ENCODE results near the gene RALGPS2.
"Not testable (repeated sequence)": the region's sequence is repeated elsewhere in the genome, so short reads cannot be mapped to it uniquely, and the experiment has no call there.

Gene RALGPS2

DNA sequence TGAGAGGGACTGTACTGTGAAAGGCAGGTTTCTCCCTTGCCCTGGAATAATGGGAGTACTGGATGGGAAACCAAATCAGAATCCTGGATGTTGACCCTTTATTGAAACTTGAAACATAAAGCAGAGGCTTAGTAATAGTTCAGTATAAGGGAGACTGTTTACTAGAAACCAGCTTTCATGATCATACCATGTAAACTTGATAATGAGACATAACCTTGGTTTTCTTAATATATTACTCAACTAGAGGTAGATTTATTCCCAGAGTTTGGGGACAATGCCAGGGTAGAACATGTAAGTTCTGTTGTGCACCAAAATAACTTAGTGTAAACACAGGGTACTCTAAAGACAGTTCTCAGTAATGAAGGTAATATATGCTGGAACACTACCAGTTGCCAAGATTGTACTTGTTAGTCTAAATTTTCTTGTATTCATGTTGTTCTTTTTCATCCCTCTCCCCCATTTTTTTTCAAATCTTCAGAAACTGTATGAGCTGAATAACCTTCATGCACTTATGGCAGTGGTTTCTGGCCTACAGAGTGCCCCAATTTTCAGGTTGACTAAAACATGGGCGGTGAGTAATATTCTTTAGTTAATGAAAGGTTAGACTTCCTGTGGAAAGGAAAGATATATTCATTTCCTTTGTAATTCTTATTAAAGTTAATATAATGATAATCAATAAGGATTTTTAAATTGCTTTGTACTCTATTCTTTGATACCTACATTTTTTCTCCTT lies 96.3 kb downstream of the RALGPS2 start:
- TF ChIP-seq, protein P1, sequence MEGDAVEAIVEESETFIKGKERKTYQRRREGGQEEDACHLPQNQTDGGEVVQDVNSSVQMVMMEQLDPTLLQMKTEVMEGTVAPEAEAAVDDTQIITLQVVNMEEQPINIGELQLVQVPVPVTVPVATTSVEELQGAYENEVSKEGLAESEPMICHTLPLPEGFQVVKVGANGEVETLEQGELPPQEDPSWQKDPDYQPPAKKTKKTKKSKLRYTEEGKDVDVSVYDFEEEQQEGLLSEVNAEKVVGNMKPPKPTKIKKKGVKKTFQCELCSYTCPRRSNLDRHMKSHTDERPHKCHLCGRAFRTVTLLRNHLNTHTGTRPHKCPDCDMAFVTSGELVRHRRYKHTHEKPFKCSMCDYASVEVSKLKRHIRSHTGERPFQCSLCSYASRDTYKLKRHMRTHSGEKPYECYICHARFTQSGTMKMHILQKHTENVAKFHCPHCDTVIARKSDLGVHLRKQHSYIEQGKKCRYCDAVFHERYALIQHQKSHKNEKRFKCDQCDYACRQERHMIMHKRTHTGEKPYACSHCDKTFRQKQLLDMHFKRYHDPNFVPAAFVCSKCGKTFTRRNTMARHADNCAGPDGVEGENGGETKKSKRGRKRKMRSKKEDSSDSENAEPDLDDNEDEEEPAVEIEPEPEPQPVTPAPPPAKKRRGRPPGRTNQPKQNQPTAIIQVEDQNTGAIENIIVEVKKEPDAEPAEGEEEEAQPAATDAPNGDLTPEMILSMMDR (IDR thresholded peaks at IDR 0.05; ENCODE audit: borderline replicate concordance, control extremely low read depth, extremely low read depth, insufficient read depth, missing control alignments), result no peak

DNA sequence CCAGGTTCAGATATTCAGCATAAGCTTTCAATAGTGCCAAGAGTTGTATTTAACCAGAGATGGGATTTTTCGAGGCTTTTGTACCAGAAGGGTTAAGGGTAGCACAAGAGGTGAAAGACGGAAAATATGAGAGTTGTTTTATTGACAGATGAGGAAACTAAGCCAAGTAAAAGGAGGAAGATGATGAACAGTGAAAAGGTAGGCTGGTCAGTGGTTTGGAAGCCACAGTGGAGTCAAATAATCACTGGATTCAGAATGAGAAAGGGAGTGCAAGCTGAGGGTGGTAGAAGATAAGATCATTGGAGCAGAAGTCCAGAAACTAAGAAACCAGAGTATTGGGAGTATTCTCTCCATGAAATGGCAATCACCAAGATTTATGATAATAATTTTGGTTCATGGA lies 100.1 kb downstream of the RALGPS2 start:
- no peak for DNase-seq (ENCODE audit: low spot score)
- TF ChIP-seq, protein P1 (IDR thresholded peaks at IDR 0.05; ENCODE audit: borderline replicate concordance, control extremely low read depth, extremely low read depth, insufficient read depth, missing control alignments), result no peak

More for the DNA sequence above, 96.3 kb downstream of the RALGPS2 start:
- in situ Hi-C loops (cut with MboI; ENCODE audit: low sequenced_read_pairs, unreplicated experiment), result no loop called here
- no peak for DNase-seq (ENCODE audit: low spot score)

DNA sequence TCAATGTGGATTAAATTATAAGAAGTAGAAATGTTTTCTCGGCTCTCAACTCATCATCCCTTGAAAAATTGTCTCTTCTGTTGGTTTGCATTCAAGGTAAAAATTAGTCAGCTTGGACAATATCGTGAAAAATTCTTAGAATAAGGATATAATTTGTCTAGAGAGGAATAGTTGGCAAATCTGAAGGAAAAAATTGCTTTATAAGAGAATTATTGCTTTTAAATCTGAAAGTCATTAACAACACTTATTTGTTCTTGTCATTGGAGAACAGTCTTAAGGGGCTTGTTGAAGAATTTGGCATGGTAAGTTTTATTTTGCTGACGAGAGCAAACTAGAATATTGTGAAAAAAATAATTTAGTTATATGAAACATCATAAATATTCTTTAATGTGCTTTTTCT lies 119.4 kb downstream of the RALGPS2 start:
- in situ Hi-C loops (cut with MboI; ENCODE audit: low sequenced_read_pairs, unreplicated experiment), result no loop called here
- no peak for DNase-seq (ENCODE audit: low spot score)
- TF ChIP-seq, protein P1 (IDR thresholded peaks at IDR 0.05; ENCODE audit: borderline replicate concordance, control extremely low read depth, extremely low read depth, insufficient read depth, missing control alignments), result no peak

More for the DNA sequence above, 100.1 kb downstream of the RALGPS2 start:
- in situ Hi-C loops (cut with MboI; ENCODE audit: low sequenced_read_pairs, unreplicated experiment), result no loop called here

DNA sequence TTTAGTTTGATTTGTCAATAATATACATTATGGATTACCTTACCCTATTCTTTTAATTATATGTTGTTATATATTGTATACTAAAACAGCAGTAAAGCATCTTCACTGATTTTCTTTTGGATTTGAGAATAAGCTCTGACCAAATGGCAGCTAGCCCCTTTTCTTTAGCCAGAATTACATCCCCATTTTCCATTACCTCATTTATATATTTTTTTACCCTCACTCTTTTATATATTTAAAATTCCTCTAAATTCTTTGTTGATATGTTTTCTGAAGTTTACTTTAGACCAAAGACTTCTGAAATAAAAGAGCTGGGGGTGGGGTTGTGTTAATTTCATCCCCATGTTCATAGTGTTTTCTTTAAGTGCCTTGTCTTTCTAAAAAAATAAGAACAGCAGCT lies 121.3 kb downstream of the RALGPS2 start:
- DNase-seq (ENCODE audit: low spot score), result no peak
- in situ Hi-C loops (cut with MboI; ENCODE audit: low sequenced_read_pairs, unreplicated experiment), result no loop called here
- TF ChIP-seq, protein P1 (IDR thresholded peaks at IDR 0.05; ENCODE audit: borderline replicate concordance, control extremely low read depth, extremely low read depth, insufficient read depth, missing control alignments), result no peak

DNA sequence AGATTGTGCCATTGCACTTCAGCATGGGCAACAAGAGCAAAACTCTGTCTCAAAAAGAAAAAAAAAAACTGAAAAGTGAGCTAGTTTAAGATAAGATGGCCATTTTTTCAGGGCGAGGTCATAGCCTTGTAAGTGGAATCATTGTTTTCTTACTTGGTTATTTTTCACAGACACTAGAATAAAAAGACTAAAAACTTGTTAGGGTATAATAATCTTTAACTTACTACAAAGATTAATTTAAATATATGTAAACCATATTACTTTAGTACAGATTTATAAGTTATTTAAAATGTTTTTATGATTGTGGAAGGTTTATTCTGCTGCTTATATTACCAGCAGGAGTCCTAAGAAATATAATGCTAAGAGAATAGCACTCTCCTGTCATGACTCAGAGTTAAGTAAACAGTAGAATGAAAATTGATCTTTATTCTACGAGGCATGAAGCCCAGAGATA lies 122.4 kb downstream of the RALGPS2 start:
- in situ Hi-C loops (cut with MboI; ENCODE audit: low sequenced_read_pairs, unreplicated experiment), result no loop called here
- no peak for DNase-seq (ENCODE audit: low spot score)
- TF ChIP-seq, protein P1 (IDR thresholded peaks at IDR 0.05; ENCODE audit: borderline replicate concordance, control extremely low read depth, extremely low read depth, insufficient read depth, missing control alignments), result no peak

DNA sequence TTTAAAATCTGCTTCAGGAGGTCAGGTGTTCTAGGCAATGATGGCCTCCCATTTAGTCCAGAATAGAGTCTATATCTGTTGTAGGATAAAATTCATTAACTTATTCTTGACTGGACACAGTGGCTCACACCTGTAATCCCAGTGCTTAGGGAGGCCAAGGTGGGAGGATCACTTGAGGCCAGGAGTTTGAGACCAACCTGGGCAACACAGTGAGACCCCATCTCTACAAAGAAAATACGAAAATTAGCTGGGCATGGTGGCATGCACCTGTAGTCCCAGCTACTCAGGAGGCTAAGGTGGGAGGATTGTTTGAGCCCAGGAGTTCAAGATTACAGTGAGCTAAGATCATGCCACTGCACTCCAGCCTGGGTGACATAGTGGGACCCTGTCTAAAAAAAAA lies 122.9 kb downstream of the RALGPS2 start:
- in situ Hi-C loops (cut with MboI; ENCODE audit: low sequenced_read_pairs, unreplicated experiment); DNase-seq (ENCODE audit: low spot score): not testable (repeated sequence)

DNA sequence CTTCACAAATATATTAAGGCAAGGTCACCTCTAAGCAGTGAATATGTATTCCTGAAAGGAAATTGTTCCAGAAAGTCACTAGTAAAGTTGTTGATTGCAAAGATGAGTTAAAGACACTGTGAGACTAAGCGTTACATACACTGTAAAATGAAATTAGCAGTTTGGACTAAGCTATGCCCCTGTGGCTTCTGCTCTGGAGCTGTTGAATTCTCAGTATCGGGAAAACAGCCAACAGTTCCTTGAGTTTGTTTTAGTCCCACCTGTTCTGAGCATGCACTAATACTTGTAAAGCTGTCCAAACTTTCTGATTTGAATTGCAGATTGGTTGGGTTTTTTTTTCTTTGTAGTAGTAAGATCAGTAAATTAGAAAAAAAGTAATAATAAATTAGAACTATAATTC lies 124.9 kb downstream of the RALGPS2 start:
- TF ChIP-seq, protein P1 (IDR thresholded peaks at IDR 0.05; ENCODE audit: borderline replicate concordance, control extremely low read depth, extremely low read depth, insufficient read depth, missing control alignments), result no peak
- DNase-seq (ENCODE audit: low spot score), result no peak
- in situ Hi-C loops (cut with MboI; ENCODE audit: low sequenced_read_pairs, unreplicated experiment), result no loop called here
